Urinary bladder (tissue), 4 donors: ENCODE results near the gene KRT28. TPM values are rescaled to one million over a fixed set of nuclear protein-coding genes. Genes with fewer than 3 reads are reported as not detected.

Source experiments
- DNase-seq: peaks from one replicate; pipeline ENCODE4 v3.0.0-alpha.2; 2015; ENCODE audit errors: extremely low spot score
- H3K27ac ChIP-seq: one replicate; pipeline ENCODE4 v1.5.1; 2013; ENCODE audit warnings: low read depth, mild to moderate bottlenecking, moderate library complexity
- H3K36me3 ChIP-seq: one replicate; pipeline ENCODE4 v1.6.1; 2013; ENCODE audit warnings: mild to moderate bottlenecking, moderate library complexity; ENCODE audit not compliant: insufficient read depth
- H3K4me1 ChIP-seq: one replicate; pipeline ENCODE4 v1.6.1; 2013; ENCODE audit warnings: mild to moderate bottlenecking, moderate library complexity; ENCODE audit not compliant: insufficient read depth
- H3K4me3 ChIP-seq: one replicate; pipeline ENCODE4 v1.5.1; 2013; ENCODE audit warnings: low read depth, low read length
- WGBS: extraction: QIAGEN DNeasy Blood & Tissue Kit; methylation state at CpG from one replicate; pipeline ENCODE4 v1.1.7; 2013; 5-methylcytosine and 5-hydroxymethylcytosine counted together
- polyA plus RNA-seq: library from polyadenylated mRNA; stranded (reverse); fragments of 200-250 nt; gene quantifications from one replicate; pipeline ENCODE4 v1.2.3, GENCODE V29; 2013
- total RNA-seq: library from RNA; depleted of rRNA; stranded (reverse); fragments of >200 nt; gene quantifications from one replicate; pipeline ENCODE4 v1.2.3, GENCODE V29; 2014
- donor health status: healthy with polysubstance abuse.
- donor health status: healthy.

The KRT28 gene
- total RNA-seq, result not detected
- polyA plus RNA-seq, result not detected

- H3K36me3 ChIP-seq, result no peaks in the 10 kb centered on the region
- no peak within 1 kb of the TSS for H3K27ac ChIP-seq
- DNase-seq, result no peak
- WGBS, result 77% methylated on average over 3 of the region's 3 CpGs
- no peaks in the 10 kb centered on the region for H3K4me1 ChIP-seq
- H3K4me3 ChIP-seq, result no peak within 1 kb of the TSS
Measured at GRCh38 chr17:40799859-40800258, at the start of gene KRT28. Gene KRT28 (minus strand): TSS chr17:40799959. CDS start chr17:40799893, 66 bp downstream.

- Histone ChIP-seq H3K36me3 (no peaks in the 10 kb centered on the region), H3K4me3 (no peak overlapping the region), H3K4me1 (no peaks in the 10 kb centered on the region), H3K27ac (no peak overlapping the region)
- 85% methylated on average over 1 of the region's 1 CpG for WGBS
- DNase-seq, result no peak
Measured at GRCh38 chr17:40848583-40849235, 49.0 kb upstream of the KRT28 start.

GRCh38 chr17:40846515-40847144 is 46.9 kb upstream of the KRT28 start:
- no peak for DNase-seq
- Histone ChIP-seq H3K27ac (no peak overlapping the region), H3K4me1 (no peaks in the 10 kb centered on the region), H3K4me3 (no peak overlapping the region), H3K36me3 (no peaks in the 10 kb centered on the region)
- WGBS, result 63% methylated on average over 1 of the region's 1 CpG

- Histone ChIP-seq H3K36me3 (no peaks in the 10 kb centered on the region), H3K27ac (no peak overlapping the region), H3K4me3 (no peak overlapping the region), H3K4me1 (no peaks in the 10 kb centered on the region)
- WGBS, result 68% methylated on average over 4 of the region's 4 CpGs
- no peak for DNase-seq
Measured at GRCh38 chr17:40844671-40845107, 44.9 kb upstream of the KRT28 start.

- WGBS, result 58% methylated on average over 3 of the region's 3 CpGs
- no peak for DNase-seq
- Histone ChIP-seq H3K27ac (no peak overlapping the region), H3K4me1 (no peaks in the 10 kb centered on the region), H3K36me3 (no peaks in the 10 kb centered on the region), H3K4me3 (no peak overlapping the region)
Measured at GRCh38 chr17:40843242-40843641, 43.5 kb upstream of the KRT28 start.

GRCh38 chr17:40841246-40841645 is 41.5 kb upstream of the KRT28 start:
- 45% methylated on average over 3 of the region's 3 CpGs for WGBS
- DNase-seq, result no peak
- H3K36me3 ChIP-seq, result no peaks in the 10 kb centered on the region
- H3K4me3 ChIP-seq, result no peak overlapping the region
- H3K4me1 ChIP-seq, result no peaks in the 10 kb centered on the region
- H3K27ac ChIP-seq, result no peak overlapping the region

GRCh38 chr17:40839194-40839593 is 39.4 kb upstream of the KRT28 start:
- H3K4me1 ChIP-seq, result no peaks in the 10 kb centered on the region
- no peak overlapping the region for H3K27ac ChIP-seq
- WGBS, result 67% methylated on average over 3 of the region's 3 CpGs

GRCh38 chr17:40836020-40836419 is 36.3 kb upstream of the KRT28 start:
- Histone ChIP-seq H3K36me3 (no peaks in the 10 kb centered on the region), H3K27ac (no peak overlapping the region), H3K4me1 (no peaks in the 10 kb centered on the region), H3K4me3 (no peak overlapping the region)
- WGBS, result 97% methylated on average over 4 of the region's 4 CpGs
- no peak for DNase-seq

More at GRCh38 chr17:40839194-40839593, 39.4 kb upstream of the KRT28 start:
- DNase-seq, result no peak
- H3K36me3 ChIP-seq, result no peaks in the 10 kb centered on the region
- no peak overlapping the region for H3K4me3 ChIP-seq

GRCh38 chr17:40833882-40834281 is 34.1 kb upstream of the KRT28 start:
- no peak for DNase-seq

GRCh38 chr17:40832840-40833239 is 33.1 kb upstream of the KRT28 start:
- Histone ChIP-seq H3K4me3 (no peak overlapping the region), H3K36me3 (no peaks in the 10 kb centered on the region), H3K27ac (no peak overlapping the region), H3K4me1 (no peaks in the 10 kb centered on the region)
- DNase-seq, result no peak
- WGBS, result 64% methylated on average over 3 of the region's 3 CpGs

More at GRCh38 chr17:40833882-40834281, 34.1 kb upstream of the KRT28 start:
- Histone ChIP-seq H3K36me3 (no peaks in the 10 kb centered on the region), H3K4me3 (no peak overlapping the region), H3K27ac (no peak overlapping the region), H3K4me1 (no peaks in the 10 kb centered on the region)

- WGBS, result 92% methylated on average over 2 of the region's 2 CpGs
- Histone ChIP-seq H3K36me3 (no peaks in the 10 kb centered on the region), H3K27ac (no peak overlapping the region), H3K4me1 (no peaks in the 10 kb centered on the region), H3K4me3 (no peak overlapping the region)
- no peak for DNase-seq
Measured at GRCh38 chr17:40830085-40830776, 30.5 kb upstream of the KRT28 start.

GRCh38 chr17:40828454-40829044 is 28.8 kb upstream of the KRT28 start:
- no peaks in the 10 kb centered on the region for H3K4me1 ChIP-seq
- H3K27ac ChIP-seq, result no peak overlapping the region
- H3K36me3 ChIP-seq, result no peaks in the 10 kb centered on the region
- no peak for DNase-seq
- WGBS, result 88% methylated on average over 4 of the region's 4 CpGs
- no peak overlapping the region for H3K4me3 ChIP-seq

GRCh38 chr17:40827746-40828453 is 28.1 kb upstream of the KRT28 start:
- H3K4me1 ChIP-seq, result no peaks in the 10 kb centered on the region
- H3K36me3 ChIP-seq, result no peaks in the 10 kb centered on the region
- H3K27ac ChIP-seq, result no peak overlapping the region
- DNase-seq, result no peak
- 76% methylated on average over 7 of the region's 7 CpGs for WGBS
- no peak overlapping the region for H3K4me3 ChIP-seq
